HG03025 (cell line): ENCODE results near the gene GMEB2.
A peak's percentile ranks its signal among the peaks of the same experiment; 100 is the strongest.
"Not testable (repeated sequence)": the region's sequence is repeated elsewhere in the genome, so short reads cannot be mapped to it uniquely, and the experiment has no call there.

Source experiments
- ATAC-seq: cut with Tn5 transposase; IDR thresholded peaks from one replicate; pipeline ENCODE4 v1.9.1; 2021; ENCODE audit warnings: mild to moderate bottlenecking, moderate library complexity; ENCODE audit not compliant: unreplicated experiment, low FRiP score

GMEB2 gene, protein sequence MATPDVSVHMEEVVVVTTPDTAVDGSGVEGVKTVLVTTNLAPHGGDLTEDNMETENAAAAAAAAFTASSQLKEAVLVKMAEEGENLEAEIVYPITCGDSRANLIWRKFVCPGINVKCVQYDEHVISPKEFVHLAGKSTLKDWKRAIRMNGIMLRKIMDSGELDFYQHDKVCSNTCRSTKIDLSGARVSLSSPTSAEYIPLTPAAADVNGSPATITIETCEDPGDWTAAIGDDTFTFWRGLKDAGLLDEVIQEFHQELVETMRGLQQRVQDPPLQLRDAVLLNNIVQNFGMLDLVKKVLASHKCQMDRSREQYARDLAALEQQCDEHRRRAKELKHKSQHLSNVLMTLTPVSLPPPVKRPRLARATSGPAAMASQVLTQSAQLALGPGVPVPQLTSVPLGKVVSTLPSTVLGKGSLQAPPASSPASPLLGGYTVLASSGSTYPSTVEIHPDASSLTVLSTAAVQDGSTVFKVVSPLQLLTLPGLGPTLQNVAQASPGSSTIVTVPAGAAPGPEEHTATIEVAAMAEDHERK

DNA sequence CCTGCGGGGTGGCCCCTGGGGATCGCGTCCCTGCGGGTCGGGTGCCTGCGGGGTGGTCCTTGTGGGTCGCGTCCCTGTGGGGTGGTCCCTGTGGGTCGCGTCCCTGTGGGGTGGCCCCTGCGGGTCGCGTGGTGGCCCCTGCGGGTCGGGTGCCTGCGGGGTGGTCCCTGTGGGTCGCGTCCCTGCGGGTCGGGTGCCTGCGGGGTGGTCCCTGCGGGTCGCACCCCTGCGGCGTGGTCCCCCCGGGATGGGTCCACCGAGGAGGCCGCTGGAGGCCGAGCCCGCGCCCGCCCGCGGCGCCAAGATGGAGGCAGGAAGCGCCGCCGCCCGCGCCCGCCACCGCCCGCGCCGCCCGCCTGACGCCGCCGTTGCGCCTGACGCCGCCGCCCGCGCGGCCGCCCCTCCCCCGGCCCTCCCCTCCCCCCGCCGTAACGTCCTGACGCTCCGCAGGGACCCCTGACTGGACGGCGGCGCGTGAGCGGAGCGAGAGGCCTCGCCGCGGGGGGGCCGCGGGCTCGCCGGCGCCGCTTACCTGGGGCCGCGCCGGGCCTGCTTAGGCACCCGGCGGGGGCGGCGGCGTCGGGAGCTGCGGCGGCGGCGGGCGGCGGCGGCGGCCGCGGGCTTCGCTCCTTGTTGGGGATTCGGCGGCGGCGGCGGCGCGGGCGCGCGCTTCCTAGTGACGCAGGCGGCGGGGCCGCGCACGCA lies at the start of gene GMEB2:
TSS of gene GMEB2 (minus strand) at position 678 of the 705 bp plus-strand sequence. CDS start 7,704 bp downstream, outside the sequence.
- peak; percentile 40 for ATAC-seq

DNA sequence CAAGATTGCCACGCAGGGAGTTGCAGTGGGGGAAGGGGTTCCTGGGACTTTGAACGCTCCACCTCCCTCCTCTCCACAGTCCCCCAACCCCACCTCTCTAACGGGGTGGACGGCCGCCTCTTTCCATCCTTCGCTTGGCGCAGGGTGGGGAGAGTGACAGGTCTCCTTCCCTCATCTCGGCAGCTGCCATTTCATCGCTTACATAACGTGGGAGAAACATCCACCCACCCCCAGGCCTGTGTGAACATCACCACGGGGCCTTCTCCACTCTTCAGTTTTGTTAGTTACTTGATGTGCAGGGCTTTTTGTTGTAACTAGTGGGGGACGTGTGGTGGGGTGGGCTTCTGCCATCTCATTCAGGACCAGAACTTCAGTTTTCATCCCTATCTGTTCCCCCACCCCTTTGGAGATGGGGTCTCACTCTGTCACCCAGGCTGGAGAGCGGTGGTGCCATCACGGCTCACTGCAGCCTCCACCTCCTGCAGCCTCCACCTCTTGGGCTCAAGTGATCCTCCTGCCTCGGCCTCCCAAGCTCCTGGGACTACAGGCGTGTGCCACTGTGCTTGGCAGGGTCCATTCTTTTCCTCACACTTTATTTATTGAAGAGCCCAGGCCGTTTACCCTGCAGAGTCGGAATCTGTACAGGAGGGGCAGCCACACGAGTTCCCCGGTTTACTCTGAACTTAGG lies 48.9 kb upstream of the GMEB2 start:
- no peak for ATAC-seq

DNA sequence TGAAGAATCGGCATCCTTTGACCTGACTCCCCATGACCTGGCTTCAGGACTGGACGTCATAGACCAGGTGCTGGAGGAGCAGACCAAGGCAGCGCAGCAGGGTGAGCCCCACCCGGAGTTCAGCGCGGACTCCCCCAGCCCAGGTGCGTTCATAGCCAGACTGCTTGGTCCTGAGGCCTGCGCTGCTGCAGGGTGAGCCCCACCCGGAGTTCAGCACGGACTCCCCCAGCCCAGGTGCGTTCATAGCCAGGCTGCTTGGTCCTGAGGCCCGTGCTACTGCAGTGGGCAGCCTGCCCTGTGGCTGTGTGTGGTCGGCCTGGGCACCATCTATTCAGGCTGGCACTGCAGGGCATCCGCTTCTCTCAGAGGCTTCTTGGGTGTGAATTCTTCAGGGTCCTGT lies 47.0 kb upstream of the GMEB2 start:
- no peak for ATAC-seq

DNA sequence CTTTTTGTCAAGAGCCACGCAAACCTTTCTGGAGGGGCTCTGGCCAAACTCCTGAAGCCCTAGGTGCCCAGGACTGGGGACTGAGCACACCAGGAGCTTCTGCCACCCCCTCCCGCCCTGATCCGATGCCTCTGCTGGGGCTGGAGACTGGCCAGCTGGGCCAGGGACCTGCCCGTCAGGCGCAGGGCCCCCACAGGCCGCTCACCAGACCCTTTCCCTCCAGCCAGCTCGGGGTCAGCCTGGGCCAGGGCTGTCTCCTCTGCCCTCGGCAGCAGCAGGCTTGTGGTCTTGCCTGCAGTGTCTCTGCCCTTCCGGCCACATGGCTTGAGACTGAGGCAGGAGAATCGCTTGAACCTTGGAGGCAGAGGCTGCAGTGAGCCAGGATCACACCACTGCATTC lies 45.8 kb upstream of the GMEB2 start:
- no peak for ATAC-seq

DNA sequence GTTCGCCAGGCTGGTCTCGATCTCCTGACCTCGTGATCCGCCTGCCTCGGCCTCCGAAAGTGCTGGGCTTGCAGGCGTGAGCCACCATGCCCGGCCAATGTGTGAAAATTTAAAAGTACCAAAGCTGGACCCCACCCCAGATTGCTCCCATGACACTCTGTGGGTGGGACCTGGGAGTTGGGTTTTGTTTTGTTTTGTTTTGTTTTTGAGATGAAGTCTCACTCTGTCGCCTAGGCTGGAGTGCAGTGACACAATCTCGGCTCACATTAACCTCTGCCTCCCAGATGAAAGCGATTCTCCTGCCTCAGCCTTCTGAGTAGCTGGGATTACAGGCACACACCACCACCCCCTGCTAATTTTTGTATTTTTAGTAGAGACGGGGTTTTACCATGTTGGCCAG lies 44.8 kb upstream of the GMEB2 start:
- not testable (repeated sequence) for ATAC-seq

DNA sequence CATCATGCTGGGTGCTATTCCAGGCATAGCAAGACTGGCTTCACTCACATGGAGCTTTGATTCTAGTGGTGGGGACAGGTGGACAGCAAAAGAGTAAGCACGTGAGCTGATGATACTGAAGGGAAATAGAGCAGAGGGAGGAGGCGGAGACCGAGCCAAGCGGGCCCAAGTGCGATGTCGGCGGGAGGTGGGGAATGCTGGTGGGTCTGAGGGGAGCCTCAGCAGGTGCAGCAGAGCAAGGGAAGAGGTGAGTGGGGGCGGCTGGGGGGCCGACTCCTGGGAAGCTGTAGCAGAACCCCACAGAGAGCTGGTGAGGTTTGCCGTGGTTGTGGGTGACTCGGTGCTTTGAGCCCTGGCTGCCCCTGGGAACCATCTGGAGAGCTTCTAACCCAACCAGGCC lies 41.5 kb upstream of the GMEB2 start:
- no peak for ATAC-seq

DNA sequence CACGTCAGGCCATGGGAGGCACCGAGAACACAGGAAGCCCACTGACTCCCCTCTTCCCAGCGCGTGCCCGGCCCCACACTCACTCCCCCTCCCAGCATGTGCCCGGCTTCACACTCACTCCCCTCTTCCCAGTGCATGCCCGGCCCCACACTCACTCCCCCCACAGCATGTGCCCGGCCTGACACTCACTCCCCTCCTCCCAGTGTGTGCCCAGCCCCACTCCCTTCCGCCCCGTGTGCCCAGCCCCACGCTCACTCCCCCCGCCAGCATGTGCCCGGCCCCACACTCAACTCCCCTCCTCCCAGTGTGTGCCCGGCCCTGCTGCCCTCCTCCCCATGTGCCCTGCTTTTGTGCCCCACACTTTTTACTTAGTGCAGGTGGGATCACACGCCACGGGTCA lies 41.0 kb upstream of the GMEB2 start:
- no peak for ATAC-seq

DNA sequence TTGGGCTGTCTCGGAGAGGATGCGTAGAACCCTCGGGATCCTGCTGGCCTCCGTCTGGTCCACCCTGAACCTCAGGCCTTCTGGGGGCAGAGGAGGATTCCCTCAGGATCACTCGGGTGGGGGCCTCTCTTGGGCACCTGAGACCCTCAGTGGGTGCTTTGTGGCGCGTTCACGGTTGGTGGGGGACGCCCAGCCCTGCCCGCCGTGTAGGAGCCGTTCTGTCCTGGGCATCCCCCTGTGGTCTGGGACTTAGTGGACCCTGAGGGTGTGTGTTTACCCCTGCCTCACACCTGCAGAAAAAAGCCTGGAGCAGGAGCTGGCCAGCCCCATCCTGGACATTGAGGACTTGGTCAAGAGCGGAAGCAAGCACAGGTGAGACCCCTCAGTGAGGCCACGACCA lies 38.8 kb upstream of the GMEB2 start:
- no peak for ATAC-seq

DNA sequence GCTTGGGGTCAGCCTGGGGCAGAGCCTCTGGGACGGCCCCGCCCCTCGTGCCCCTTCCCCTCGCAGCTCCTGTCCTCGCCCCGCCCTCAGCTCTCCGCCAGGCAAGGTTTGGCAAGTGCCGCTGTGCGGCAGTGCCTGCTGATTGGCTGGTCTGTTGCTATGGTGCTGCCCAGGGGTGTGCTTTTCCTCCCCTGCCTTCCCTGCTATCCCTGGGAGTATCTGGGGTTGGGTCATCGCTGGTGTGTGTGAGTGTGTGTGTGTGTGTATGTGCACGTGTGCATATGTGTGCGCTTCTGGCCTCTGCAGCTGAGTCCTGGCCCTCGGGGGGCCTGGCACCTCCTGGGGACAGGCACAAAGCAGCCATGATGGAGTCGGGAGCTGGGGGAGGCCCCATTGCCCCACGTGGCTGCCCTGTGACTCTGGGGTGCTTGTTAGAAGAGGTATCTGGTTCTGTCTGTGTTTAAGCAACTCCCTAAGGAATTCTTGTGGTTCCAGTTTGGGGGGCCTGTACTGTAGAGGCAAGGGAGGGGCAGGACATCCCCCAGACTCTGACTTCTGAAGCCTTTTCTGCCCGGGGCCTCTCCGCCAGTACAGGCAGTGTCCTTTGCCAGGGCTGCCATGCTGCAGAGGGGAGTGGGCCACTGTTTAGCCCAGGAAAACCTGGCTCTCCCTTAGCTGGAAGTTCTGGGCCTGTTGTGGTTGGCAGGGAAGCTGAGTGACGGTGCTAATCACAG lies 38.1 kb upstream of the GMEB2 start:
- no peak for ATAC-seq

DNA sequence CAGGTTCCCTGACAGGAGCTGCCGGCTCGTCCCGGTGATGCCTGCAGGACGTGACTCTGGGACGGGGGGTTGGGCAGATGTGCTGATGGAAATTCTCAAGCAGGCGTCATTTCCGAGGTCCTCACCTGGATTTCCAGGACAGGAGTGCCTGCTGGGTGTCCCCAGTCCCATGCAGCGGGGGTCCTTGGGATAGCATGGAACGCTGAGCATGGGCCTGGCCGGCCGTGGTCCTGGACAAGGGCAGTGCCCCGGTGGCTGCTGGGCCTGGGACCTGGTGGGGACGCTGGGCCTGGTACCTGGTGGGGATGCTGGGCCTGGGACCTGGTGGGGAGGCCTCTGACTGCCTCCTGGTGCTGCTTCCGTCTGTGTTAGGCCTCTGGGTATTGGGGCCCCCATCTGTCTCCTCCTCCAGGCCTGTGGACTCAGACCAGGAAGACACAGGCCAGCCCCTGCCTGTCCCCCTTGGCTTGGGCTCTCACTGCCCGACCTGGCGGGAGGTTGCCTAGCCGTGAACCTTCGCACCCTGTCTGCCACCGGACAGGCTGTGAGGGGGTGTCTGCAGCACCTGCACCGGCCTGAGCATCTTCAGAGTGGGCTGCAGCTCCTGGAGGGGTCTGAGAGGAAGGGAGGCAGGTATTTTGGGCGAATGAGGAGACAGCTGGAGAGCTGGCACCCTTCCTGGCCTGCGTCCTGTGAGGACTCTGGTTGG lies 37.4 kb upstream of the GMEB2 start:
- ATAC-seq: no peak

DNA sequence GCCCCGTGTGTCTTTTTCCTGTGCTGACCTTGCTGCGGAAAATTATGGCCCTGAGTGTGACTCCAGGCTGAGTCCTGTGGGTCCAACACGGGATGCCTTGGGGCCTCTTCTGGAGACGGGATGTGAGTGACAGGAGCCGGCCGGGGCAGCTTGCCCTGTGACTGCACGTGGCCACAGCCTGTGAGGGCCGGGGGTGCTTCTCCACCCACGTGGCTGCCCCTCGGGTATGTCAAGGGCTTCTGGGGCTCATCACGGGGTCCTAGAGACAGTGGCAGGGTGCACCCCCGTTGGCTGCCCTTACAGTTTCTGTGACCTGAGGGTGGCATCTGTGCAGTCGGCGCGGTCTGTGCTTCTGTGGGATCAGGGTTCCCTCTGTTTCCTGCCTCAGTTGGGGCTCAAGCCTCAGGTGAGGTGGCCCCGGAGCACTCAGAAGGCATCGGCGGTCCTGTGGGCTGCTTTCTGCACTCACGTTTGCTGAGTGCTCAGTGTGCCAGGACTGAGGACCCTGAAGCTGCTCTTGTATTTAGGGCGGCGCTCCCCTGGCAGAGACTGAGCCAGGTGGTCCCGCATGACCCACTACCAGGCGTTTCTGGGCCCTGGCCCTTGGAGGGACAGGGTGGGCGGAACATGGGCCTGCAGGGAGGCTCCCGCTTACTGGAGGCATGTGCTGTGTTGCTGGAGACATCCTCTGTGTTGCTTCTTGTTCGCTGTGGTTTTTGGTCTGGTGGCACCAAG lies 36.6 kb upstream of the GMEB2 start:
- no peak for ATAC-seq

DNA sequence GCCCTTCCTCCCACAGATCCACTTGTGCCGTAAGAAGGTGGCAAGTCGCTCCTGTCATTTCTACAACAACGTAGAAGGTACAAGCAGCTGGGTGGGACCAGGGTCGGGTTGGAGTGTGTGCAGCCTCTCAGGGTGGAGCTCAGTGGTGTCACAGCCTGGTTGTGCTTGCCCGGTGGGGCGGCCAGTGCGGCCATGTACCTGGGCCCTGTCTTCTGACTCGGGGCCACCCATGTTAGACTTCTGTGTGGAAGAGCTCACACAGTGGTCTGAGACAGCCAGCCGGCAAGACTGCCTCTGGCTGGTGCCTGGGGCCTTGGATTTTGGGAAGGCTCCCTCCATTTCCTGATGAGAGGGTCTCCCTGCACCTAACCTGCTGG lies 35.9 kb upstream of the GMEB2 start:
- ATAC-seq: no peak

DNA sequence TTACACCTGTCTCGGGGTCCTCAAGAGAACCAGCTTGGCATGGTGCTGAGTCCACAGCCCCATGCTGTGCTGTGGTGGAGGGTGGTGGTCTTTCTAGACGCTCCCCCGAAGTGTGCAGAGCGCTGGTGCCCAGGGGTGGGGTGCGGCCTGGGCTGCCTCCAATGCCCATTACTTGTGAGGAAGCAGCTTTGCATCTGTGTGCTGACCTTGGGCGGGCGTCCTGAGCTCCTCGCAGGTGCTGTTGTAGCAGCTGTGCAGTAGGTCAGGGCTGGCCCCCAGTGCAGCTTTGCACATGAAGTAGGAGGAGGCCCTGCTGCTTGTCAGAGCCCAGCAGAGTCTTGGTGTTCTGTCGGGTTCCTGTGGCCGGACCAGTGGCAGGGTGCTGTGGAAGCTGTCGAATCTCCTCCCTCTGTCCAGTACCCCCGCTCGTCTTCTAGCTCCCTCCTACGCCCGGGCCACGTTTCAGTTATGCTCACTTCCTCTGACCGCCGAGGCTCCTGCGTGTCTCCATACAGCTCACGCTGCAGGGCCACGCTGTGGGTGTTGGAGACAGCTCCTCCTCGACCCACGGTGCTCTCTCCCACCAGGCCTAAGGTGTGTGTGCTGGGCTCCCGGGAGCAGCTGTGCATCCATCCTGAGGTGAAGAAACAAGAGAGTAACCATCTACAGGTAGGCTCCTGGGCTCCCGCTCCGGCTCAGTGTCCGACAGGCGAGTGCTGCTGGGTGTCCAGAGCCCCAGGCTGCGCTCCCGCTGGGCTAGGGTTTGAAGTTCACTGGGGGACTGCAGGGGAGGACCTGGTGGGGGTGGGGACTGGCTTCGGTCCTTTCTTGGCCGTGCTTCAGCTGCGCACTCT lies 35.3 kb upstream of the GMEB2 start:
- ATAC-seq: no peak

DNA sequence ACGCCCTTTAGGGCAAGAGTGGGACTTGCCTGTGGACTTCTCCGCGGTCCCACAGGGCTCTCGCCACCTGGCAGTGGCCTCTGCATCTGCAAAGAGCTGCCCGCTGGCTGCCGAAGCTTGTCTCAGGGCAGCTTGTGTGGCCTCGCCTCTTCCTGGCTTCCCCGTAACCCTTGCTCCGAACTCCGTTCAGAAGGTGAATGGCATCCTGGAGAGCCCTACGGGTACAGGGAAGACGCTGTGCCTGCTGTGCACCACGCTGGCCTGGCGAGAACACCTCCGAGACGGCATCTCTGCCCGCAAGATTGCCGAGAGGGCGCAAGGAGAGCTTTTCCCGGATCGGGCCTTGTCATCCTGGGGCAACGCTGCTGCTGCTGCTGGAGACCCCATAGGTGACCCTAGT lies 34.2 kb upstream of the GMEB2 start:
- ATAC-seq: no peak

DNA sequence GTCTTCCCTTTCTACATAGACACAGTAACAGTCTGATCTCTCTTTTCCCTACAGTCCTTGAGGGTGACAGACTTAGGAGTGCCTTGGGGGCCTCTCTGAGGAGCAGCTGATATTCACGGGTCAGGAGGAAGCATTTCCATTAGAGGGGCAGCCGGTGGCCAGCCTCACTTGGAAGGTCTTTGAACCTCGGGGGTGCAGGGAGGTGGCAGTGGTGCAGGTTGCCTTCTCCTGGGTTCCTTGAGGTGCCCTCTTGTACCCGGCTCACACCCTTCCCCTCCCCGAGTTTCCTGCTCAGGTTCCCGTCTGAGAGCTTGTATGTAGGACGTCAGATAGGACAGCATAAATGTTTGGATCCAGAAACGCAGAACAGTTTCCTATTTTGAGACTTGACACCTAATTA lies 33.7 kb upstream of the GMEB2 start:
- no peak for ATAC-seq

DNA sequence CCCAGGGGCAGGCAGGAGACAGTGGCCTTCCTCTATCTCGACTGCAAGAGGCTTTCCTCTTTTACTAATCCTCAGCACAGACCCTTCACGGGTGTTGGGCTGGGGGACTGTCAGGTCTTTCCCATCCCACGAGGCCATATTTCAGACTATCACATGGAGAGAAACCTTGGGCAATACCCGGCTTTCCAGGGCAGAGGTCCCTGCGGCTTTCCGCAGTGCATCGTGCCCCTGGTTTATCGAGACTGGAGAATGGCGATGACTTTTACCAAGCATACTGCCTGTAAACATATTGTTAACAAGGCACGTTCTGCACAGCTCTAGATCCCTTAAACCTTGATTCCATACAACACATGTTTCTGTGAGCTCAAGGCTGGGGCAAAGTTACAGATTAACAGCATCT lies 33.3 kb upstream of the GMEB2 start:
- ATAC-seq: not testable (repeated sequence)

DNA sequence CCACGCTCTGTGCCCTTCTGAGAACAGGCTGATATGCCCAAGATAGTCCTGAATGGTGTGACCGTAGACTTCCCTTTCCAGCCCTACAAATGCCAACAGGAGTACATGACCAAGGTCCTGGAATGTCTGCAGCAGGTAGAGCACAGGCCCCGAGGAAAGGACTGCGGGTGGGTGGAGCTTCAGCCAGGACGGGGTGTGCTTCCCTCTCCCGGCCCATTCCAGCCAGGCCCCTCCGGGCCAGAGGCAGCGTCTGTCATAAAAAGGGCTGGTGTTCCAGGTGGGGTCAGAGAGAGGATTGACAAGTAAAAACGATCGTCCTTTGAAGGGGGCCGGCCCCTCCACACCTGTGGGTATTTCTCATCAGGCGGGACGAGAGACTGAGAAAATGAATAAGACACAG lies 32.5 kb upstream of the GMEB2 start:
- no peak for ATAC-seq

DNA sequence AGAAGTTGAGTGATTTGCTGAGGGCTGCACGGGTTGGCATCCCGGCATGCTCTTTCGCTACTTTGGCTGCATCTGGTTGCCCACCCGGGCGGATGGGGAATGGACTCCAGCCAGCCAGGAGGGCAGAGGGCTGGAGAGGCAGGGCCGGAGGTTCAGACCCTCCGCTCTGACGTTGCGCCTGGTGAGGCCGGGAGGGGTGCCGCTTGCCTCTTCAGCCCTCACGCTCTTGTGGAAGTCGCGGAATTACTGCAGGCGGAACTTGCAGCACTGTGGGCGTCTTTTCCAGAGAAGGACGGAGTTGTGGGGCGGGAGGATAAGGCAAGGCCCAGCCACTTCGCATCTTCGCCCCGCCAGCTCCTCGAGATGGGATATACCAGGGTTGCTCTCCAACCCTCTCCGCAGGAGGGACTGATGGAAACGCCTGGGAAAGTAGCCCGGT lies 31.9 kb upstream of the GMEB2 start:
- ATAC-seq: peak; percentile 13
